Naive thymus-derived CD4-positive, alpha-beta T cell (primary cell): Measurements from ENCODE around the gene AFAP1. TPM values are rescaled to one million over a fixed set of nuclear protein-coding genes. Genes with fewer than 3 reads are reported as not detected.

Experiments used
- ATAC-seq: fragments of 150-1000 bp; cut with Tn5 transposase; 2 replicates; pipeline ENCODE4 v1.10.0; 2021; ENCODE audit warnings: mild to moderate bottlenecking, moderate library complexity
- CTCF ChIA-PET: fragments of 350-600 bp; sonication (Branson Sonifier 250); formaldehyde crosslinking; loops from one replicate; lab custom pipeline; 2021; ENCODE audit warnings: antibody characterized with exemption; lab: Charles Lee
- POLR2A ChIA-PET: fragments of 350-600 bp; sonication (Branson Sonifier 250); formaldehyde crosslinking; loops from one replicate; lab custom pipeline; 2021; ENCODE audit warnings: antibody characterized with exemption, inconsistent platforms; lab: Charles Lee
- DNase-seq, 9 donors: peaks; one replicate each; pipeline versions ENCODE4 v3.0.0 to v3.0.0-alpha.2; 2020 to 2022; ENCODE audit warnings: mixed read lengths in 1 of 9
- H3K27ac ChIP-seq: one replicate; pipeline ENCODE4 v1.7.0; 2013; ENCODE audit warnings: mild to moderate bottlenecking, low read depth, low read length, moderate library complexity
- H3K27me3 ChIP-seq, 2 donors: one replicate each; pipeline ENCODE4 v1.7.0; 2013; ENCODE audit warnings: low read length in 2 of 2, mild to moderate bottlenecking in 2 of 2, moderate library complexity in 2 of 2; ENCODE audit not compliant: control insufficient read depth in 2 of 2, insufficient read depth in 2 of 2
- H3K36me3 ChIP-seq, 3 experiments: 1 replicate in 2 of 3; 2 replicates in 1 of 3; pipeline ENCODE4 v1.7.0; 2013; ENCODE audit warnings: low read length in 3 of 3, mild to moderate bottlenecking in 3 of 3, moderate library complexity in 1 of 3; ENCODE audit not compliant: insufficient read depth in 3 of 3, control insufficient read depth in 2 of 3
- H3K4me1 ChIP-seq, 2 donors: one replicate each; pipeline ENCODE4 v1.7.0; 2013; ENCODE audit warnings: low read length in 2 of 2, mild to moderate bottlenecking in 2 of 2, moderate library complexity in 1 of 2; ENCODE audit not compliant: control insufficient read depth in 2 of 2, insufficient read depth in 2 of 2
- H3K4me3 ChIP-seq: 2 replicates; pipeline ENCODE4 v1.7.0; 2013; ENCODE audit warnings: mild to moderate bottlenecking, low read length
- H3K9me3 ChIP-seq, 3 experiments: 1 replicate in 2 of 3; 2 replicates in 1 of 3; pipeline ENCODE4 v1.7.0; 2013; ENCODE audit warnings: low read length in 3 of 3; ENCODE audit not compliant: control insufficient read depth in 2 of 3
- H3K27ac Mint-ChIP-seq, 9 donors: one replicate each; pipeline ENCODE4 v1.8.0; 2020 to 2022; ENCODE audit warnings: mixed read lengths in 9 of 9, mild to moderate bottlenecking in 8 of 9, moderate library complexity in 5 of 9, inconsistent platforms in 2 of 9
- H3K27me3 Mint-ChIP-seq, 5 donors: one replicate each; pipeline ENCODE4 v1.8.0; 2021 to 2022; ENCODE audit warnings: mixed read lengths in 5 of 5, mild to moderate bottlenecking in 1 of 5
- H3K36me3 Mint-ChIP-seq, 5 donors: one replicate each; pipeline ENCODE4 v1.8.0; 2020 to 2022; ENCODE audit warnings: mixed read lengths in 5 of 5, mild to moderate bottlenecking in 3 of 5, inconsistent platforms in 1 of 5
- H3K4me1 Mint-ChIP-seq, 7 donors: one replicate each; pipeline ENCODE4 v1.8.0; 2020 to 2022; ENCODE audit warnings: mixed read lengths in 7 of 7, mild to moderate bottlenecking in 3 of 7, inconsistent platforms in 1 of 7
- H3K4me3 Mint-ChIP-seq, 10 donors: one replicate each; pipeline ENCODE4 v1.8.0; 2020 to 2022; ENCODE audit warnings: mild to moderate bottlenecking in 10 of 10, mixed read lengths in 10 of 10, moderate library complexity in 6 of 10, inconsistent platforms in 2 of 10
- H3K9me3 Mint-ChIP-seq, 11 donors: one replicate each; pipeline ENCODE4 v1.8.0; 2020 to 2022; ENCODE audit warnings: mixed read lengths in 11 of 11, mild to moderate bottlenecking in 4 of 11, inconsistent platforms in 1 of 11, moderate library complexity in 1 of 11
- intact Hi-C, 2 donors: fragments of 100-400 bp; cut with micrococcal nuclease; formaldehyde crosslinking; loops; one replicate each; pipeline ENCODE4 v1.15.1; 2023
- polyA plus RNA-seq, 2 donors: library from polyadenylated mRNA; unstranded; fragments of 300-500 nt; fragmentation: Illumina TruSeq; gene quantifications; one replicate each; pipeline ENCODE4 v1.2.3, GENCODE V29; 2021
- total RNA-seq, 6 experiments: library from RNA in 5 of 6; stranded (reverse) in 5 of 6; gene quantifications; 1 replicate in 5 of 6; 2 replicates in 1 of 6; pipeline ENCODE4 v1.2.3 and lab custom pipeline; 2021 to 2026

Gene AFAP1
- total and polyA plus RNA-seq, 7 experiments from 2014 or later: 2.2 to 27.2 (median 9.6) TPM

DNA sequence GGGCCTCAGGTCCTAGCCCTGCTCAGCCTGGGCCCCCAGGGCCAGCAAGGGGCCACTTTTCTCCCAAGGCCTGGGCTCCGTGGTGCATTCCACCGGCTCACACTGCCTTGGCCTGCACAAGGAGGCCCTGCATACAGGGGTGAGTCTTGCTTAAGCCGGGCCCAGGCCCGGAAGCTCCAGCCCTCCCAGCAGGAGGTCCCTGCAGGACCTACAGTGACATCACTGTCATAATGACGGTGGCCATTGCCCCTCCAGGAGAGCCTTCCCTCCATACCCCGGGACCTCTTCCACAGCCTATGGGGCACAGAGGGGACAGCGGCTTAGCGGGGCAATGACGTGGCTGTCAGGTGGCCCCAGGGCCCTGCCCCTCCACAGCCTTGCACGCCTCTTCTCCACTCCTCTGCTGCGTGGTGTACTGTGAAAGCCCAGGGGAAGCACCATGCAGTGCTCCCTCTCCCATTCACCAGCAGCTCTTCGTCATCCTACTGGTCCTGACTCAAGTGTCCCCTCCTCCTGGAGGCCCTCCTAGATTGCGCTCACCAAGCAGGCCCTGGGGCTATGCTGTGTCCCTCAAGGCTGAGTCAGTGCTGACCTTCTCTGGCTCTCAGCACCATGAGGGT lies 32.3 kb upstream of the AFAP1 start:
- ChIA-PET CTCF (no interaction called here), POLR2A (interaction anchor here (0.6 to 1.6 kb wide), 2 partner anchors 32 to 128 kb away, joined by 3 read pairs; partner anchors contain the start of gene AFAP1)
- H3K36me3 Mint-ChIP-seq: peaks cover 0 to 28% (median 0%) of the 10 kb centered on the region in 5 donors
- no peak overlapping the region for H3K4me3 ChIP-seq
- peaks cover 0 to 3% (median 0%) of the 10 kb centered on the region in 5 donors for H3K27me3 Mint-ChIP-seq
- peaks cover 0 to 6% (median 0%) of the 10 kb centered on the region in 11 donors for H3K9me3 Mint-ChIP-seq
- intact Hi-C loops: loop anchor here in 1 of 2 donors (5.0 kb wide), 1 partner anchor 170 kb away; no protein-coding TSS in a partner anchor
- no peaks in the 10 kb centered on the region for H3K27me3 ChIP-seq
- H3K4me3 Mint-ChIP-seq: peak overlapping the region in 9 of 10 donors; percentile 7 to 100 (median 58)
- H3K9me3 ChIP-seq: no peaks in the 10 kb centered on the region
- H3K4me1 ChIP-seq: peaks cover 21 to 40% of the 10 kb centered on the region in 2 donors
- H3K36me3 ChIP-seq: no peaks in the 10 kb centered on the region
- ATAC-seq: no peak
- H3K27ac Mint-ChIP-seq: peak overlapping the region; percentile 15 to 100 (median 77)
- no peak for DNase-seq
- H3K4me1 Mint-ChIP-seq: peaks cover 24 to 67% (median 37%) of the 10 kb centered on the region in 7 donors
- H3K27ac ChIP-seq: no peak overlapping the region

DNA sequence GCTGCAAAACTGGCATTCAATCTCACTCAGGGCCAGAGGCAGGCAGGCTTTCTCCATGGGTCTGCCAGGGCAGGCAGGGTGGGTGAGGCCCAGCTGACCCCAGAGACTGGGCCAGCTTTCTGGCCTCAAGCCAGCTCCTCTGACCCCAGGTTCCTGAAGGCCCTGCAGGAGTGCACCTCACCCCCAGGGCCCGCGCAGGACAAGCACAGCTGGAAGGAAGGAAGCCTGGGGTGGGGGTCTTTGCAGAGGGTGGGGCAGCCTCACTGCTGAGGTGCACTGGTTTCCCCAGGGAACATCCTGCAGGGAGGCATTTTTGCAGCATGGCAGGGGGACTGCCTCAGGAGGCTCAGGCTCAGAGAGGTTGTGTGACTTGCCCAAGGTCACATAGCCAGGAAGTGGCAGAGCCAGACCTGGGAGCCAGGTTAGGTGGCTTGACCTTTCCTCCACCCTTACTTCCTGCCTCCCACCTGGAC lies 31.5 kb upstream of the AFAP1 start:
- Mint-ChIP-seq H3K4me1 (peaks cover 20 to 64% (median 37%) of the 10 kb centered on the region in 7 donors), H3K27me3 (peaks cover 0 to 3% (median 0%) of the 10 kb centered on the region in 5 donors), H3K9me3 (peaks cover 0 to 6% (median 0%) of the 10 kb centered on the region in 11 donors), H3K27ac (peak overlapping the region; percentile 5 to 100 (median 96)), H3K4me3 (peak overlapping the region; percentile 54 to 100 (median 90)), H3K36me3 (peaks cover 0 to 25% (median 0%) of the 10 kb centered on the region in 5 donors)
- no peaks in the 10 kb centered on the region for H3K27me3 ChIP-seq
- H3K27ac ChIP-seq: peak overlapping the region; percentile 68
- ChIA-PET POLR2A (interaction anchor here (0.6 to 1.6 kb wide), 3 partner anchors 31 to 127 kb away, joined by 3 to 4 read pairs (median 3); partner anchors contain the start of gene AFAP1), CTCF (interaction anchor here (0.7 to 1.2 kb wide), 2 partner anchors 33 to 202 kb away, joined by 3 to 4 read pairs; no protein-coding TSS in a partner anchor)
- H3K36me3 ChIP-seq: no peaks in the 10 kb centered on the region
- H3K9me3 ChIP-seq: no peaks in the 10 kb centered on the region
- no peak for DNase-seq
- ATAC-seq: no peak
- intact Hi-C loops: loop anchor here in 1 of 2 donors (5.0 kb wide), 1 partner anchor 169 kb away; no protein-coding TSS in a partner anchor
- H3K4me3 ChIP-seq: peak overlapping the region; percentile 62
- peaks cover 22 to 40% of the 10 kb centered on the region in 2 donors for H3K4me1 ChIP-seq

DNA sequence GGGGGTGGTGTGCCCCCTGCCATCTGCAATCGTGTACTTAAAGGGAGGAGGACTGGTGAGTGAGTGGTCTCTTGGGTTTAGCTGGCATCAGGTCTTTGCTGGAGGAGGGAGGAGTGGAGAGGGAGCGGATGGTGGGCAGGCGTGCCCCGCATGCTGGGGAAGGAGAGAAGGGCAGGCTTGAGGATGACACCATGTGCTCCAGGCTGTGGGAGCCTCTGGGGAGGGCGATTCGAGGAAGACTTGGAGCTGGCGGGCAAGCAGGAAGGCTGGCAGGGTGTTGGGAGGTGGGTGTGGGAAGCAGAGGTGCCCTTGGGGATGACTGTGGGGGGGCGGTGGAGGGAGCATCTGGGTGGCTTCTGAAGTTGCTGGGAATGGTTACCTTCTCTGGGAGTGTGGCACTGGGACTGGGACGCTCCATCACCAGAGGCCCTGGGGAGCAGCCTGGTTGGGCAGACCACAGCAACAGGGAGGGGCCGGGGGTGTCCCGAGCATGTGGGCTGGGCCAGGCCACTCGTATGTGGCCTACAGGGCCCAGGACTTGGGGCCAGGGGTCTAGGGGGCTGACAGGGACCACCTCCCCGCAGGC lies 30.8 kb upstream of the AFAP1 start:
- H3K4me3 ChIP-seq: peak overlapping the region; percentile 62
- no peak for DNase-seq
- H3K27ac ChIP-seq: peak overlapping the region; percentile 68

DNA sequence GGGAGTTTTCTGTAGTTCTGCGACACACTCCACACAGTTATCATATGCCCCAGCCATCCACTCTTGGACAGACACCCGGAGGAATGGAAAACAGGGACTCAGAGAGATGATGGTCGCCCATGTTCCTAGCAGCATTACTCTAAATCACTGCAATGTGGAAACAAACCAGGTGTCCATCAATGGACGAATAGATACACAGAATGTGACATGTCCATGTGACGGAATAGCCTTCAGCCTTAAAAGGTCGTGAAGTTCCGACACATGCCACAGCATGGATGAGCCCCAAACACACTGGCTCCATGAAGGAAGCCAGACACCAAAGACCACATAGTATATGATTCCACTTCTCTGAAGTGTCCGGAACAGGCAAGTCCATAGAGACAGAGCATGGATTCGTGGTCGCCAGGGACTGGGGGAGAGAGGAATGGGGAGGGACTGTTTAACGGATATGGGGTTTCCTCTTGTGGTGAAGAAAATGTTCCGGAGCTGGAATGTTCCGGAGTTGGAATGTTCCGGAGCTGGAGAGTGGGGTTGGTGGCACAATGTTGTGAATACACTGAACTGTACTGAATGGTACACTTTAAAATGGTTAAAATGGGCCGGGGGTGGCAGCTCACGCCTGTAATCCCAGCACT lies 28.7 kb upstream of the AFAP1 start:
- Histone ChIP-seq H3K27me3 (no peaks in the 10 kb centered on the region), H3K9me3 (no peaks in the 10 kb centered on the region), H3K27ac (no peak overlapping the region), H3K36me3 (no peaks in the 10 kb centered on the region), H3K4me3 (no peak overlapping the region), H3K4me1 (peaks cover 40 to 50% of the 10 kb centered on the region in 2 donors)
- intact Hi-C loops: no loop called here
- peaks cover 32 to 83% (median 57%) of the 10 kb centered on the region in 7 donors for H3K4me1 Mint-ChIP-seq
- DNase-seq: no peak
- ATAC-seq: no peak
- peak overlapping the region in 7 of 9 donors; percentile 3 to 100 (median 54) for H3K27ac Mint-ChIP-seq
- CTCF ChIA-PET: interaction anchor here (0.6 to 2.3 kb wide), 5 partner anchors 21 to 165 kb away, joined by 3 to 9 read pairs (median 3); partner anchors contain the start of gene AFAP1
- H3K4me3 Mint-ChIP-seq: peak overlapping the region in 7 of 10 donors; percentile 22 to 70 (median 41)
- H3K9me3 Mint-ChIP-seq: peaks cover 0 to 2% (median 0%) of the 10 kb centered on the region in 11 donors
- H3K36me3 Mint-ChIP-seq: peaks cover 0 to 16% (median 0%) of the 10 kb centered on the region in 5 donors
- POLR2A ChIA-PET: interaction anchor here (0.8 to 1.8 kb wide), 4 partner anchors 10 to 32 kb away, joined by 3 to 6 read pairs (median 4); partner anchors contain the start of gene AFAP1
- peaks cover 0 to 3% (median 0%) of the 10 kb centered on the region in 5 donors for H3K27me3 Mint-ChIP-seq

More for the DNA sequence above, 30.8 kb upstream of the AFAP1 start:
- intact Hi-C loops: loop anchor here (1.0 to 5.0 kb wide), 4 partner anchors 10 to 168 kb away; partner anchors contain the start of gene AFAP1 (in 2 of the 2)
- Mint-ChIP-seq H3K36me3 (peaks cover 0 to 25% (median 0%) of the 10 kb centered on the region in 5 donors), H3K27ac (peak overlapping the region; percentile 90 to 100 (median 96)), H3K4me3 (peak overlapping the region; percentile 72 to 100 (median 90)), H3K4me1 (peaks cover 24 to 69% (median 40%) of the 10 kb centered on the region in 7 donors), H3K27me3 (peaks cover 0 to 3% (median 0%) of the 10 kb centered on the region in 5 donors), H3K9me3 (peaks cover 0 to 6% (median 0%) of the 10 kb centered on the region in 11 donors)
- Histone ChIP-seq H3K27me3 (no peaks in the 10 kb centered on the region), H3K36me3 (no peaks in the 10 kb centered on the region), H3K9me3 (no peaks in the 10 kb centered on the region), H3K4me1 (peaks cover 29 to 40% of the 10 kb centered on the region in 2 donors)
- CTCF ChIA-PET: interaction anchor here (0.7 to 1.9 kb wide), 3 partner anchors 31 to 201 kb away, joined by 3 to 4 read pairs (median 4); partner anchors contain the start of gene AFAP1
- ATAC-seq: peak; percentile 1
- POLR2A ChIA-PET: interaction anchor here (0.6 to 1.5 kb wide), 4 partner anchors 31 to 229 kb away, joined by 3 to 6 read pairs (median 4); partner anchors contain the start of gene AFAP1

DNA sequence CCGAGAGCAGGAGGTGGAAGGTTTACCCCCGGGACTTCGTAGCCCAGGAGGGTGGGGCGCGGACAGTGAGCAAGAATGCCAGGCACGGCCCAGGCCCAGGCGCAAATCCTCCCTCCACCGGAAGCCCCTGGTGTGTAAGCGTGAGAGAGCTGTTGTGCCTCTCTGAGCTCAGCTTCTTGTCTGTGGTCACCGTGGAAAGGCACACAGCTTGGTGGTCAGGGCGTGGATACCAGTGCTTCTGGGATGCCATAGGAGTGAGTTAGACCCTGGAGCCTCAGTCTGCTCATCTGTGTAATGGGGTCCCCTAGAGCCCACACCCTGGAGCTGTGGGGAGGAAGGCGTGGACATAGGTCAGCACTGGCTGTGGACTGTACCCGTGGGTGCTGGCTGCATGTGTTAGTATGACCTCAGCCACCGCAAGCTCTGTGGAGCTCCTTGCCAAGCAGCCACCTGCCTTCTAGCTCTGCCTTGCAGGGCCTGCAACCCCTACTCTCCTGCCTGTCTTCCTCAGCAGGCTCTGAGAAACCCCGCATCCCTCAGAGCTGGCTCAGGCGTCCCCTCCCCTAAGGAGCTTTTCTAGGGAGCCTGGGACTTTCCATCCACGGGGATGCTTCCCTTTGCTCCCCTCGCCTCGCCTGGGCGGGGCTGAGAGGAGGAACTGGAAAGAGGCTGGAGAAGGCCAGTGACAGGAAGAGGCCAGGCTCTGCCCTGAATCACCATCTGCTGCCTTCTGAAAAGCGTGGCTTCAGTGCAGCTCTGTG lies 28.0 kb upstream of the AFAP1 start:
- no peak for ATAC-seq
- intact Hi-C loops: no loop called here

More for the DNA sequence above, 28.0 kb upstream of the AFAP1 start:
- peaks cover 32 to 83% (median 55%) of the 10 kb centered on the region in 7 donors for H3K4me1 Mint-ChIP-seq
- H3K27ac Mint-ChIP-seq: peak overlapping the region in 6 of 9 donors; percentile 14 to 100 (median 68)
- no peak overlapping the region for H3K4me3 ChIP-seq
- no peaks in the 10 kb centered on the region for H3K36me3 ChIP-seq
- peak overlapping the region in 4 of 10 donors; percentile 25 to 62 (median 42) for H3K4me3 Mint-ChIP-seq
- H3K27me3 ChIP-seq: no peaks in the 10 kb centered on the region
- DNase-seq: no peak
- ChIA-PET POLR2A (interaction anchor here (1.8 kb wide), 1 partner anchor 30 kb away, joined by 6 read pairs; no protein-coding TSS in a partner anchor), CTCF (interaction anchor here (0.6 to 2.3 kb wide), 6 partner anchors 21 to 223 kb away, joined by 3 to 9 read pairs (median 3); no protein-coding TSS in a partner anchor)
- peaks cover 0 to 13% (median 0%) of the 10 kb centered on the region in 5 donors for H3K36me3 Mint-ChIP-seq
- peaks cover 40 to 50% of the 10 kb centered on the region in 2 donors for H3K4me1 ChIP-seq
- peaks cover 0 to 3% (median 0%) of the 10 kb centered on the region in 5 donors for H3K27me3 Mint-ChIP-seq
- peaks cover 0 to 2% (median 0%) of the 10 kb centered on the region in 11 donors for H3K9me3 Mint-ChIP-seq
- H3K9me3 ChIP-seq: no peaks in the 10 kb centered on the region
- H3K27ac ChIP-seq: no peak overlapping the region
